NK-92 (cell line): Measurements from ENCODE around the gene SH3RF2.
"Not testable (repeated sequence)": the region's sequence is repeated elsewhere in the genome, so short reads cannot be mapped to it uniquely, and the experiment has no call there.

Experiments
- DNase-seq: peaks from one replicate; lab custom pipeline; 2025; ENCODE audit not compliant: unreplicated experiment; lab: John Stamatoyannopoulos, UW

SH3RF2 gene

GRCh38 chr5:145936401-145937131 lies at the start of gene SH3RF2:
Gene SH3RF2 (plus strand): TSS chr5:145936578. CDS start chr5:145937929, 1,351 bp downstream.
- DNase-seq: no peak

DNA sequence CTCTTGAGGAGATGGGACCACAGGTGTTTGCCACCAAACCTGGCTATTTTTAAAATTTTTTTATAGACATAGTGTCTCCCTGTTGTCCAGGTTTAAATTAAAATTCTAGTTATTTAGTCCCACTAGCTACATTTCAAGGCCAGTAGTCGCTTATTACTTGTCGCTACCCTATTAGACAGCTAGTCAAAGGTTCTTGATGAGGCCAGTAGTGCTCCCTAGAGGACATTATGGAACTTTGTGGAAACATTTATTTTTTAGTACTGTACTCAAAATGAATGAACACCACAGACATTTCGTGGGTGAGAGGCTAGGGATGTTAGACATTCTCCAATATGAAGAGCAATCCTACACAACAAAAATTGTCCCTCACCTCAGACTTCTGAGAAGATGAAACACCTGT lies 49.2 kb upstream of the SH3RF2 start:
- DNase-seq: no peak

- no peak for DNase-seq
These were observed 48.3 kb upstream of the SH3RF2 start for GRCh38 chr5:145887976-145888574.

DNA sequence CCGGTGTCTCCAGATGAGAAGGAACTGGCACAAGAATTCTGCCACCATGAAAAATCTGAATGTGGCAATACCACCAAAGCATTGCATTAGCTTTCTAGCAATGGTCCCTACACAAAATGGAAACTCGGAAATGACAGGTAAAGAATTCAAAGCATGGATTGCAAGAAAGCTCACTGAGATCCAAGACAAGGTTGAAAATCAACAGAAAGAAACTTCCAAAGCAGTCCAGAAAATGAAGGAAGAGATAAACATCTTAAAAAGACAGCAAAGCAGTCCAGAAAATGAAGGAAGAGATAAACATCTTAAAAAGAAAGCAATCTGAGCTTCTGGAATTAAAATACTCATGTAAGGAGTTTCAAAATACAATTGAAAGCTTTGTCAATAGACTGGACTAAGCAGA lies 46.8 kb upstream of the SH3RF2 start:
- DNase-seq: no peak

- DNase-seq: not testable (repeated sequence)
These were observed 45.0 kb upstream of the SH3RF2 start for GRCh38 chr5:145891378-145891777.

DNA sequence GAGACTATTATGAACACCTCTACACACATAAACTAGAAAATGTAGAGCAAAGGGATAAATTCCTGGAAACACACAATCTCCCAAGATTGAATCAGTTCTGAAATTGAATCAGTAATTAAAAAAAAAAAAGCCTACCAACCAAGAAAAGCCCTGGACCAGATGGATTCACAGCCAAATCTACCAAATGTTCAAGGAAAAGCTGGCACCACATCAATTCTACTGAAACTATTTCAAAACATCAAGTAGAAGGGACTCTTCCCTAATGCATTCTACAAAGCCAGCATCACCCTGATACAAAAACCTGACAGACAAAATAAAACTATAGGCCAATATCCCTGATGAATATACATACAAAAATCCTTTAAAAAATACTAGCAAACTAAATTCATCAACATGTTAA lies 38.2 kb upstream of the SH3RF2 start:
- no peak for DNase-seq

DNA sequence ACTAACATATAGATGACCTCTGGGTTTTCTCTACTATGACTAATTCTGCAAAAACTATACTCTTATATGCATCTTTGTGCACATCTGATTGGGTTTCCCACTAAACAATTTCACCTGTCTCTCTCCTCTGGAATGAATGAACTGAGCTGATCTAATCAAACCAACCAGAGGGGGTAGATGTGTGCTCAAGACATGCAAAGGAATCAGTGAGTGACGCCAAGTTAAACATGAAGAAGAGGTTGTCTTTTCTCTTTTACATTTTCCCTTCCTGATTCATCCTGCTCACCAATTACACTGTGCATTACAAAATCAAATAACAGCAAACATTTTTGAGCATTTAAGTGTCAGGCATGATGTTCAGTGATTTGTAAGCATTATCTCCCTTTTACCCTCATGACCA lies 34.0 kb upstream of the SH3RF2 start:
- DNase-seq: no peak

GRCh38 chr5:145903113-145903512 lies 33.3 kb upstream of the SH3RF2 start:
- no peak for DNase-seq

DNA sequence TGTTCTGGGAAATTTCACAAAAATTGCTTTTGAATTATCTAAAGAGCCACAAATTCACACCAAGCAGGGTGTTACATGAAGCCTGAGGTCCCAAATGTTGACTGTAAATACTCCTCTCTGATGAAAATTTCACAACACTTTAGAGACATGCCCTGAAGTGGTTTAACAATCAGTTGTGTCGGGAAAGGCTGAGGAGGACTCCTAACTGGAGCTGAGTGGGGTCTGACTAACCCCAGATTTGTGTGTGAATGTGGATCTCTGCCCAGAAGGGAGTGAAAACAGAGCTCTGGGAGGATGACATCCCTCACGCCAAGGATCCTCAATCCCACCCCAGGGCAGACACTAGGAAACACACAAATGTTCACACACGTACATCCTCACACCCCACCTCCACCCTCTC lies 32.5 kb upstream of the SH3RF2 start:
- no peak for DNase-seq

DNA sequence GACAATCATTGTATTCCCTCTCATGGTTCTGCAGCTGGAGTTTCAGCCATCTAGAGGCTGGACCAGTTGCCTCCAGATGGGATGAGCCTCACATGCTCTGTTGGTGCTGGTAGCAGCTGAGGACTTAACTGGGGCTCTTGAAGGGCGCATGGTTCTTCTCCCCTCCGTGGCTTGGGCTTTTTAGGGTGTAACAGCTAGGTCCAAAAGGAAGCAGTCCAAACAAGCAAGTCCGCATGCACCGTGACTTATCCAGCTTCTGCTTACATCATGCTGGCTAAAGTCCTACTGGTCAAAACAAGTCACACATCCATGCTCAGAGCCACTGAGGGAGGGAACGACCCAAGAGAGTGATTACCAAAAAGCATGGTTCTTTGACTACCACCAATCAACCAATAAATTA lies 31.6 kb upstream of the SH3RF2 start:
- no peak for DNase-seq

- DNase-seq: no peak
These were observed 30.0 kb upstream of the SH3RF2 start for GRCh38 chr5:145906401-145906800.

DNA sequence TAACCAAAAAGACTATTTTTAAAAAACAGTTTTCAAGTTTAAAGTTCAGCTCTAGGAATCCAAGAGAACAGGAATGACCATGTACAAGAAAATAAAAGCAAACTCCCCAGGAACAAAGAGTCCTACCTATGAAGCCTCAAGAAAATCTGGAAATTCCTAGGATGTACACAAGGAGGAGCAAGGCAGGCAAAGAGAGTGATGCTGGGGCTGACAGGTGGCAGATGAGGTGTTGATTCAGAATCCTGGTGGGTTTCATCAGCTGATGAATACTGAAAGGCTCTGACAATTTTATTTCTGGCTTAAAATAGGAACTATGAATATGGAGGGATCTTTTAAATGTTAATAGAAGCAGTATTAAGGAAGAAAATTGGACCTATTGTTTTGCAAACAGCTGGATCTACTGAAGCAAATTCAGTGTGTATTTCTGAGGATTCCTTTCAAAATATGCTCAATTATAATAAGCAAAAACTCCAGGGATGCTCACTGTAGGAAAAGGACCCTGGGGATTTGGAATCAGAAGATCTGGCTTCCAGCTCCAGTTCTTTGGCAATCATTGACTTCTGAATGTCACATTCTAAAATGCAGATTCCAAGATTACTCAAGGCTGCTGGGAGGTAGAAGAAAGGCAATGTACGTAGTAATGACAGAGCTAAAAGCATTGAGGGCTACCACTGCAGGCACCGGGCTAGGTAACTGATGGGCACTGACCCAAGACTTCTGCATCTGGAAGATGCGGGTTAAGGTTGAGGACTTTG lies 28.0 kb upstream of the SH3RF2 start:
- DNase-seq: no peak

GRCh38 chr5:145911164-145911563 lies 25.2 kb upstream of the SH3RF2 start:
- DNase-seq: no peak

DNA sequence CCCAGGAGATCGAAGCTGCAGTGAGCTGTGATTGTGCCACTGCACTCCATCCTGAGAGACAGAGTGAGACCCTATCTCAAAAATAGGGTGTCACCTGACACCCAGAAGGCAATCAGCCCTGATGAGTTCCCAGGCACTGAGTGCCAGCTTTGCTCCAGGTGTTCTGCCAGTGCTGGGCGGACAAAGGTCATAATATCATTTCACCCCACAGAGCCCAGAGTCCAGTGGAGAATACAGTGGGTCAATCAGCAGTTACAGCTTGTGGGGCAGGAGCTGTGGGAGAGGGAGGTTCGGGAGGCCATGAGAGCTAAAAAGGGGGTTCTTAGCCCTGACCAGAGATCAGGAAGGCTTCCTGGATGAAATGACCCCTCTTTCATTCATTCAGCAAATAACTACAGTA lies 24.4 kb upstream of the SH3RF2 start:
- DNase-seq: no peak

DNA sequence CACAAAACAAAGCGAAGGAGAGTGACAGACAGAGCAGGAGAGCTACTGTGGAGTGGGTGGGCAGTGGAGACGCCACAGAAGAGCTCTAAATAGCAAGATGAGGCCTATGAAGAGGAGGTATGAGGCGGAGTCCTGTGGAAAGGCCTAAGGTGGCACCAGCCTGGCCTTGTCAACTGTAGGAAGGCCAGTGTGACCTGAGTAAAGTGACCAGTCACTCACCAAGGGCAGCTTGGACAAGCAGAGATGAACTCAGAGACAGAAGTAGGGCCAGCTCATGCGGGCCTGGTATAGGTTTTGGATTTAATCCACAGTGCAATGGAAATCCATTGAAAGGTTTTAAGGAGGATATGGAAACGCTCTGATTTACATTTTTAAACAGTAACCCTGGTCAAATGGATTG lies 23.8 kb upstream of the SH3RF2 start:
- DNase-seq: no peak

- DNase-seq: no peak
These were observed 22.7 kb upstream of the SH3RF2 start for GRCh38 chr5:145913701-145914100.

DNA sequence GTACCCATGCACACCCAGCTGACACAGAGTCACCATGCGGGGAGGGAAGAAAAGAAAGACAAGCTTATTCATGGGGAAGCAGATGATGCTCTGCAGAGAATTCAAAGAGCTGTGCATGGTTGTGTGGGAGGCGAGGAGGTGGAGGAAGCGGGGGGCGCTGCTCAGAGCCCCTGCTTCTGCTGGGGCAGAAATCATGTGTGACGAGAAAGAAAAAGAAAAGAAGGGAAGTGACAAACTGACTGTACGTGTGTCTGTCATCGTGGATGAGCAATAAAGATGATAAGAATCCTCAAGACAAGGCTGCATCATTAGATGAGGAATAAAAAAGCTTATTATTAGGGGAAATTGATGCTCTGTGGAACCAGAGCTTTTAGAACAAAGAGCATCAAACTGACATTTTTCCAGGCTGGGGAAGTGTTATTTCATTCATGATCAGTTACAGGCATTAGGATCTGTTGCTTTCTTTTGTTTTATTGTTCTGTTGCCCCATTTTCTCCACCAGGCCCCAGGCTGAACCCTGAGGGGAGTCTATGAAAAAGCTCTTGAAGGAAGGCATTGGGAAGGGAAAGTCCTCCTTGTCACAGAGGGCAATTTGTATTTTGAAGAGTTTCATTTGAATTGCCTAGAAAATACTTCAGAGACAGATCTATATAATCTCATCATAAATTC lies 20.3 kb upstream of the SH3RF2 start:
- no peak for DNase-seq

DNA sequence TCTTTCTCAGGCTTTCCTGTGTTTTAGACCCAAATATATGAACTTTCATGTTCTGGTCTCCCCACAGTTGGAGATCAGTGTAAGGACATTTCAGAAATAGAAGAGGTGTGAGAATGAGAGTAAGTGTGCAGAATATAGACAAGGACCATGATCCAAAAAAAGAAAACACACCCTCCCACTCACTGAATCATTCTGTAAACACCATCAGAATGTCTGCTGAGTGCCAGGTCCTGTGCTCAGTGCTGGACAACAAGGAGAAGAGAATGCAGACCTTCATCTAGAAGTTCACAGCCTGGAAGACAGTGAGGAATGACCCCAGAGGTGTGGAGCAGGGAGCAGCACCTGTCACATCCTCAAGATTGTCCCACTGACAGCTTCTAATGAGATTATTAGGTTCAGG lies 19.1 kb upstream of the SH3RF2 start:
- DNase-seq: no peak

DNA sequence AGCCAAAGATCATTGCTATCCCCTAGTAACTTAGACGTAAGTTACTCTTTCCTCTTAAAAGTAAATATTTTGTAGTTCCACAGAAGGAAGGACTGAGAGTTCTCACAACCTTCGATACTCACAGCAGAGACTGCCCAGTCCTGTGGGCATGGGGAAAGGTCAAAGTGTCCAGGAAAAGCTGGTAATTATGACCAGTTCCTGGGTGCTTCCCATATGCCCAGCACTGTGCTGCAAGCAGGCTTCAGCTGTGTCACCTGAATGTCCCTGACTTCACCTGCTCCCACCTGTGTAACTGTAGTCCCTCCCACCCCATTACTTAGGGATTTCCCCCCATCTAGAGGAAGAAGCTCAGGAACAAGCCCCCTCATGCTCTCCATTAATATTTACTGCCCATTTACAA lies 18.0 kb upstream of the SH3RF2 start:
- no peak for DNase-seq

- no peak for DNase-seq
These were observed 17.0 kb upstream of the SH3RF2 start for GRCh38 chr5:145919413-145919812.

- DNase-seq: no peak
These were observed 15.7 kb upstream of the SH3RF2 start for GRCh38 chr5:145920542-145921210.
